CD4-positive, alpha-beta T cell treated with Interleukin-1 beta for 1 hour (primary cell): ENCODE results near the gene MAGEA9.
"Not testable (repeated sequence)": the region's sequence is repeated elsewhere in the genome, so short reads cannot be mapped to it uniquely, and the experiment has no call there.

Source experiments
- DNase-seq, 2 donors: peaks; one replicate each; pipeline ENCODE4 v3.0.0-alpha.2; 2020 to 2022

MAGEA9 gene, protein sequence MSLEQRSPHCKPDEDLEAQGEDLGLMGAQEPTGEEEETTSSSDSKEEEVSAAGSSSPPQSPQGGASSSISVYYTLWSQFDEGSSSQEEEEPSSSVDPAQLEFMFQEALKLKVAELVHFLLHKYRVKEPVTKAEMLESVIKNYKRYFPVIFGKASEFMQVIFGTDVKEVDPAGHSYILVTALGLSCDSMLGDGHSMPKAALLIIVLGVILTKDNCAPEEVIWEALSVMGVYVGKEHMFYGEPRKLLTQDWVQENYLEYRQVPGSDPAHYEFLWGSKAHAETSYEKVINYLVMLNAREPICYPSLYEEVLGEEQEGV

DNA sequence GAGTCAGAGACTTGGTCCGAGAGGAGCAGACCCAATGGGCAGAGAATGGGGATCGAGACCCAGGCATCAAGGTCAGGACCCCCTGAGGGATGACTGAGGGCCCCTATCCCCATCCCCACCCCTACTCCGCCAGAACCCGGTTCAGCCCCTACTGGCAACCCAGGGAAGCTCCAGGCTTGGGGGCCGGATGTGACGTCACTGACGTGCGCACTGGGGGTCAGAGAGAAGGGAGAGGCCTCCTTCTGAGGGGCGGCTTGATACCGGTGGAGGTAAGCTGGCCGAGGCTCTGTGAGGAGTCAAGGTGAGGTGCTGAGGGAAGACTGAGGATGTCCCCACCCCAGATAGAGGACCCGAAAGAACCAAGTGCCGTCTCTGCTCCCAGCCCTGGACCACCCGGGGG is at the start of gene MAGEA9:
TSS of gene MAGEA9 (plus strand) at position 204 of the 400 bp plus-strand sequence. CDS start 4,281 bp downstream, outside the sequence.
- DNase-seq = not testable (repeated sequence)

DNA sequence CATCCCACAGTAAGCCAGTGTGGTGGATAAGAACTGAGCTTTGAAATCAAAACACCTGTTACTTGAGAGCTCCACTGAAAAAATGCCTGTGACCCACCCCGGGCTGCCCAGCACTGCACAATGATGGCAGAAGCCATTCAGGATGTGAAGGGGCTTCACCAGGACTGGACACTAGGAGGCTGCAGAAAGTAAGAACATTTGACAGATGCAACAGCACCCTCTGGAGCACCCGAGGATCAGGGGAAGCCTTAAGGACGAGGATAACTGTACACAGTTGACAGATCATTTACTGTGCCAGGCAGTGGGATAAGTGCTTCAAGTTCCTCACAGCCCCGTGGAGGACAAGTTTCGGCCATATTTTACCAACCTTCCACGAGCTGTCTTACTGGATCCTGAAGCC is 39.5 kb upstream of the MAGEA9 start:
- DNase-seq = not testable (repeated sequence)

DNA sequence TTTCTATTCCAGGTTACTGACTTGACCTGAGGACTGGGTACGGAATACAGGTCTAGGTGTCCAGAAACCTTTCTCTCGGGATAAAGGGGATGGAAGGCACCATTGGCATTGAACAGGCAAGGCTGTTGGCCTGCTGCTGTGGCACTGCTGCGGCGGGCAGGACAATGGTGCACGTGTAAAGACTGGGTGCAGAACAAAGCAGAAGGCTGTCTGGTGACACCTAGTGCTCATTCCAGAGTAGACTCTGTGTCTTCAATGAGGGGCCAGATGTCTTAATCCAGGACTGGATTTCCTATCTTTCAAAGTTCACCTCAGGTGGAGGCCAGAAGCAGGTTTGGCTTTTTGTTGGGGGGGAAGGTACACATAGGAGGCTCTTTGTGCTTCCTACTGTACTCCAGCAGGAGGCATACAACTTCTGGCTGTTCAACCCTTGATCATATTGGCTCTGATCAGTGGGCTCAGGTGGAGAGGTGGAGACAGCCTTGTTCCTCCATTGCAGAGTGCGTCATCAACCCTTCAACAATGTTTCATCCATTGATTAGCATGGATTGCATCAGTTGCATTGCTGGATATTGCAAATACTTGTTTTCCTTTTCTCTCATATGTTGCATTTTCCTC is 35.2 kb upstream of the MAGEA9 start:
- not testable (repeated sequence) for DNase-seq

DNA sequence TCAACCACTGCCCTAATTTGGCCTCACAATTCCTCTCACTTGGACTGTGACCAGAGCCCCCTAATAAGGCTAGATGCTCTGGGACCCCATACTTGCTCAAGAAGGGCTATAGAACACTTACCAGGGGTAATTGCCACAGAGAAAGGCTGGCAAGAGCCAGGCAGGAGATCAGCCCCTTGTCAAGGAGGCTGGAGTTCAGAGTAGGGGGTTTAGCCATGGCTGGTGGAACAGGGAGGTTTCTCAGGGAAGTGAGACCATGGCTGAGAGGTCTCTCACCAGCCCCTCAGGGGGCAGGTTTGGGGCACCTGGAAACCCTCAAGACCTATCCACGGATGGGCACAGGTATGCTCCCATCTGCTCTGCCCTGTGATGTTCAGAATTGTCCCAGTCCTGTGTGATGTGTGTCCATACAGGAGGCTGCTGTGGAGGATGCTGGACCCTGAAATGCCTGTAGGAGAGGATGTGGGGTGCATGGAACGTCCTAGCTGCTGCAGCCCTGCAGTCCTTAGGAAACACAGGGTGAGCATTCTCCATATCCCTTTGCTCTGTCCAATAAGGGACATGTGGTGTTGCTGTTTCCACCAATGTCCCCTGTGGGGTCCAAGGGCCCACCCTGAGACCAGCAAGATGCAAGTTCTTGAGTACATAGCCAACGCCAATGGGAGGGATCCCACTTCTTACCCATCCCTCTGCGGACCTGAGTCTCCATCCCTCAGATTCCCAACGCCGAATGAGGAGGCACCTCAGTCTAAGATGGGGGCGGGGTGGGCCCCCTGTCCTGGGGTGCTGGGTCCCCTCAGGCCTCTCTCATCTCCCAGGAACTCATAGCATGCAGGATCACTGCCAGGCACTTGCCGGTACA is 24.3 kb upstream of the MAGEA9 start:
- no peak for DNase-seq

DNA sequence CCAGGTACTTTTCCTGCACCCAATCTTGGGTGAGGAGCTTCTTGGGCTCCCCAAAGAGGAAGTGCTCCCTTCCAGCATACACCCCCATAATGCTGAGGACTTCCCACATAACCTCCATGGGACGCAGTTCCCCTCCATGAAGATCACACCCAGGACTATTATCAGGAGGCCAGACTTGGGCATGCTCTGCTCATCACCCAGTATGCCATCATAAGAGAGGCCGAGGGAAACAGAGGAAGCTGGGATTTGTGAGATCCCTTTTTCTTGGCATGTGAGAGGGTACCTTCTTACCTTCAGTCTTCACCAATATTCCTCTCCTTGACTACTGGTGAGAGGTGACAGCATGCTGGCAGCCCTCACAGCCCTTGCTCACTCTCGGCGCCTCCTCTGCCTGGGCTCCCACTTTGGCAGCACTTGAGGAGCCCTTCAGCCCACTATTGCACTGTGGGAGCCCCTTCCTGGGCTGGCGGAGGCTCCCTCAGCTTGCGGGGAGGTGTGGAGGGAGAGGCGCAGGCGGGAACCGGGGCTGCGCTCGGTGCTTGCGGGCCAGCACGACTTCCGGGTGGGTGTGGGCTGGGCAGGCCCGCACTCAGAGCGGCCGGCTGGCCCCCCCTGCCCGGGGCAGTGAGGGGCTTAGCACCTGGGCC is 23.5 kb upstream of the MAGEA9 start:
- DNase-seq = no peak

DNA sequence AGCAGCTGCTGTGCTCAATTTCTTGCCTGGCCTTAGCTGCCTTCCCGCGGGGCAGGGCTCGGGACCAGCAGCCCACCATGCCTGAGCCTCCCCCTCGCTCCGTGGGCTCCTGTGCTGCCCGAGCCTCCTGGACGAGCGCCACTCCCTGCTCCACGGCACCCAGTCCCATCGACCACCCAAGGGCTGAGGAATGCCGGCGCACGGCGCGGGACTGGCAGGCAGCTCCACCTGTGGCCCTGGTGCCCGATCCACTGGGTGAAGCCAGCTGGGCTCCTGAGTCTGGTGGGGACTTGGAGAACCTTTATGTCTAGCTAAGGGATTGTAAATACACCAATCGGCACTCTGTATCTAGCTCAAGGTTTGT is 23.0 kb upstream of the MAGEA9 start:
- DNase-seq = not testable (repeated sequence)

DNA sequence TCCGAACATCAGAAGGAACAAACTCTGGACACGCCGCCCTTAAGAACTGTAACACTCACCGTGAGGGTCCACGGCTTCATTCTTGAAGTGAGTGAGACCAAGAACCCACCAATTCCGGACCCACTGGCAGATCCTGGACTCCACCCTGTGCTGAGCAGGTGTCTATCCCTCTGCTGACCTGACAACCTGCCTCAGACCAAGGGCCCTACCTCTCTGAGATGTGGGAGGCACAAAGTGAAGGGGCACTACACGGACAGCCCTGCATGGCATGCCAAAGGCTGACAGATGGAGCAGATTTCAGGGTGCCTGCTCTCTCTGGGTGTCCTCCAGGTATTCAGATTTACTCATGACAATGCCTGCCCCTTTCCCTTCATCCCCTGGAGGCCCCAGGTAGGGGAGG is 21.9 kb upstream of the MAGEA9 start:
- DNase-seq = no peak

DNA sequence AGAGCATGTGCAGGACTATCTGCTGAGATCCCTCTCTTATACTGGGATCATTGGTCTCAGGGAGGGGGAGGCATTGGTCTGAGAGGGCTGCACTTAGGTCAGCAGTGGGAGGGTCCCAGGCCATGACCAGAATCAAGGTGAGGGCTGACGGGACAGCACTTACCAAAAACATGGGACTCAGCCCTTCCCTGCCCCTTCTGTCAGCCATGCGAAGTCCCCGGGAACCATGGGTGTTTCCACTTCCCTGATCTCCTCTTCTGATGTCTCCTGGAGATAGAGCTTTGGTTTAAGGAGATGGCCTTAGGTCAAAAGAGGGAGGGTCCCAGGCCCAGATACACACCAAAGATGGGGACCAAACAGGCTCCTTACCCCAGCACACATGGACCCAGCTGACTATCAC is 20.8 kb upstream of the MAGEA9 start:
- DNase-seq = no peak

DNA sequence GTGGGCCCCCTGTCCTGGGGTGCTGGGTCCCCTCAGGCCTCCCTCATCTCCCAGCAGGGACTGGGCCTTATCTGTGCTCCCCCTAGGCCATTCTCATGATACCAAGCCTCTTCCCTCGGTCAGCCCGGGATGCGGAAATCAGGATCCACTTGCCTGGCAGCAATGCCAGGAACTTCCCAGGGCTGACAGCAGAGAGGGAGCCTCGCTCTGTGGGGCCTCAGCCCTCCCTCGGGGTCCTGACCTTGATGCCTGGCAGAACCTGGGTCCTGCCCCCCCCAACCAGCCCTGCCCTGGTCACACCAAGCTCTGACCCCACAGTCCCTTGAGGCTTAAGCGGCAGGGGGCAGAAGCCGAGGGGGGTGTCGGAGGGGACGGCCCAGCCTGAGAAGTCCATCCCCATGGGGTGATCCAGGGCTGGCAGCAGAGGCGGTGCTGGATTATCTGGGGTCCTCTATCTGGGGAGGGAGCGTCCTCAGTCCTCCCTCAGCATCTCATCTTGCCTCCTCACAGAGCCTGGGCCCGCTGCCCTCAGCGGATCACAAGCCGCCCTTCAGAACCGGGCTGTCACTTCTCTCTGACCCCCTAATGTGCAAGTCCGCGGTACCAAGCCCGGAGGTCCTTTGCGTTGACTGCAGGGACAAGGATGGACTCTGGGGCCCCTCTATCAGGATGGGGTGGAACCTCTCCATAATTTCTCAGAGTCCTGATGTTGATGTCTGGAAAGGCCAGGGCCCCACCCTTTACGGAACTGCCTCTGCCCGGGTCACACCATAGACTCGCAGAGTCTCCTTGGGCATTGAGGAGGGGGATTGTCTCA is 19.7 kb upstream of the MAGEA9 start:
- DNase-seq = not testable (repeated sequence)

DNA sequence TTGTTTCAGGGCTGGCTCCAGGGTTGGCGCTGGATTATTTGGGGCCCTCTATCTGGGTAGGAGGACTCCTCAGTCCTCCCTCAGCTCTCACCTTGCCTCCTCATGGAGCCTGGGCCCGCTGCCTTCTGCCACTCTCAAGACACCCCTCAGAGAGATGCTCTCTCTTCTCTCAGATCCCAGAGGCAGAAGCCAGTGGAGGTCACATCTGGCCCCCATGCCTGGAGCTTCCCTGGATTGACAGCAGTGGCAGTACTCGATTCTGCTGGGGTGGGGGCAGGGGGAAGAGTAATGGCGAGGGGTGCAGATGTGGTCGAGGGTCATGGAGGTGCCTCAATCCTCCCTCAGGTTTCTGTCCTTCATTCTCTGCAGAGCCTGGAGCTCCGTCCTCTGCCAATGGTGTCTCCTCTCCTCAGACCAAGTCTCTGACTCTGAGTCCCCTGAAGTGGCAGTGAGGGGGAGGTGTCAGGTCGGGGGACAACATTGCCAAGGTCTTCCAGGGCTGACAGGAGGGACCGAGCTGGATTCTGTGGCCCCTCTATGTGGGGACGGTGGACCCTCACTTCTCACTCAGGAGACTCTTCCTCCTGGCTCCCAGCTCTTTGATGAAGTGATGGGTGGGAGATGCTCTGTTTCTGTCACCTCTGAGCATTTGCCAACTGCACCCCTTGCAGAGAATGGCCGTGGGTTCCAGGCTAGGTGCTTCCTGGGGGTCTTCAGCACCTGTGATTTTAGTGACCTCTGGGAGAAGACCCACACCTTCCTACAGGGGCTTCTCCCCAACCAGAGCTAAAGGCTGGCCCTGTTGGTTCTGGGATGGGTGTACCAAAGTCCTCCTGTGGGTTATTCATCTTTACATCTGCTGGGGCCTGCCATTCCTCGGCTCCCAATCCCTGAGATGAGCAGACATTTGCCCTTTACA is 18.8 kb upstream of the MAGEA9 start:
- no peak for DNase-seq

DNA sequence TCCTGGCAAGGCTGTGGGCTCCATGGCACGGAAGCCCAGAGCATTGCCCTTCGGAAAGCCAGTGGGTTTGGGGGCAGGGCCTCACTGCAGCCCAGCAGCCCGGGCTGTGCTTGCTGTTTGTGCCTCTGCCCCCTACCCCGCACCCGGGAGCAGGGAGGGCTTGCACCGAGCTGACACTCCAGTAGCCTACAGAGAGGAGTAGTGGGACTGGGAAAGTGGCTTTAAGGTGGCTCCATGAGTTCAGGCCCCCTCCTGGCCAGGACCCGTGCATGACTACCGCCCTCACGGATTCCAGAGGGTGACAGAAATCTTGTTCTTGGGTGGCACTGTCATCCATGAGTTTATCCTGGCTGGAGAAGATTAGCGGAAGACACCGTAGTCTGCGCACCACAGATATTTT is 11.4 kb upstream of the MAGEA9 start:
- DNase-seq = not testable (repeated sequence)

DNA sequence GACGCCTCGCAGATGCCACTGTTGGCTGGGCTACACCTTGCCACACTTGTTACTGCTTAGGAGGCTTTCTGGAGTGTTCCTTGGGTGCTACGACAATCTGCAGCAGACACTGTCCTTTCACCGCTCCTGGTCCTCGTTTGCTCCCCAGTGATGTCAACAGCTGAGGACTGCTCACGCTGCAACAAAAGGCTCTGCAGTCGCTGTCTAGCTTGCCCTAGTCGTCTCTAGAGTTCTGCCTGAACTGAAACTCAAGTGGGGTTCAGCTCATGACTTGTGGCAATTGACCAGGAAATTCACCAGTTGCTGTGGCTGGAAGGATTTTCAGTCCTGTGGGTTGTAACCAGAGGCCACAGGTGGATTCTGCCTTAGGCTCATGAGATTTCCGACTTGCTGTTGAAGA is 8.7 kb upstream of the MAGEA9 start:
- not testable (repeated sequence) for DNase-seq

DNA sequence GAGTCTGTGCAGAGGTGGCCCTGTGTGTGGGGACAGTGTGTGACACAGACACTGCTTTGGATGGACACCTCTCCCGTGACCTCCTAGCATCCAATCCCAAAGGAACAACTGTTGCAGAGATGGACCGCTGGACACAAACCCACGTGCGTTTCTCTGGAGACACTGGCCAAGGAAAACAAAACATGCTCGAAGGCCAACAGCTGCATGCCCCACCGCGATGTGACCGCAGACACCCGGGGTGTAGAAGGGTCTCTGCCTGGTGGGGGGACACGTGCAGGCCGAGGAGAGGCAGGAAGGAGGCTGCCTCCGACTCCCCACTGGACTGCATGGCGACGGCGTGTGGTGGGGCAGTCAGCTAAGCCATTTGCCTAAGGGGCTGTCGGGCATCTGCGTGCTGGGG is 8.0 kb upstream of the MAGEA9 start, which contains the start of gene HSFX1:
TSS of gene HSFX1 (plus strand) at position 301 of the 400 bp plus-strand sequence. CDS start 614 bp downstream, outside the sequence.
- DNase-seq = not testable (repeated sequence)

DNA sequence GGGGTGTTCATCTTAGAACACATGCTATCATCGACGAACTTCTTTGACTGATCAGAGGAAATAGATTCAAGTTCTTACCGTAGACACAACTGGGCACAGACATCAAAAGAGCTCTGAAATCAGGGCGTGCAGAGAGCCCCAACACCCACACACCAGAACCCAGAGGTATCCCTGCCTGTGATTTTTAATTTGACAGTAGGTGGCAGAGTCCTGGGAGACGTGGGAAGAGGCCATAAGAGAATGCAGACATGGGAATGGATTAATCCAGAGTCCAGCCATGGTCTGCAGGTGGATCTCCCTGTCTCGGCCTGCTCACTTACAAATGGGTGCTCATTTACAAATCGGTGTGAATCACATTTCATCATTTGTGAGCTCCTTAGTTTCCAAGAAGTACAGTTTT is 3.7 kb upstream of the MAGEA9 start:
- DNase-seq = not testable (repeated sequence)

DNA sequence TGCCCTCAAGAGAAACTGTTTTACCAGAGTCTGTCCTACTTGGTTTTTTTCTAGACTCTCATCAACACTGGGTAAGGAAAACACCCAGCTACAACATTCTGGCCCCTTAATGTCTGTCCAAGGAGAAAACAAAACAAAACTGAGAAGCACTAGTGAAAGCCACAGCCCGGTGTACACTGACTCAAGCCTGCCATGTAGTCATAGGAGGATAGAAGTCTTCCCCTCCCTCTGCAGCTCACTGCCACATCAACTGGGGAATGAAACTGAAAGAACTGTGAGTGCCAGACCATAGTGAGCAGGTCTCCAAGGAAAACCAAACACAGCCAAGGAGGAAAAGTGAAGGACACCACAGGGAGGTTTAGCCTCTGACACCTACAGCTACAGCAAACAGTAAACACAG is 13.8 kb downstream of the MAGEA9 start:
- not testable (repeated sequence) for DNase-seq

DNA sequence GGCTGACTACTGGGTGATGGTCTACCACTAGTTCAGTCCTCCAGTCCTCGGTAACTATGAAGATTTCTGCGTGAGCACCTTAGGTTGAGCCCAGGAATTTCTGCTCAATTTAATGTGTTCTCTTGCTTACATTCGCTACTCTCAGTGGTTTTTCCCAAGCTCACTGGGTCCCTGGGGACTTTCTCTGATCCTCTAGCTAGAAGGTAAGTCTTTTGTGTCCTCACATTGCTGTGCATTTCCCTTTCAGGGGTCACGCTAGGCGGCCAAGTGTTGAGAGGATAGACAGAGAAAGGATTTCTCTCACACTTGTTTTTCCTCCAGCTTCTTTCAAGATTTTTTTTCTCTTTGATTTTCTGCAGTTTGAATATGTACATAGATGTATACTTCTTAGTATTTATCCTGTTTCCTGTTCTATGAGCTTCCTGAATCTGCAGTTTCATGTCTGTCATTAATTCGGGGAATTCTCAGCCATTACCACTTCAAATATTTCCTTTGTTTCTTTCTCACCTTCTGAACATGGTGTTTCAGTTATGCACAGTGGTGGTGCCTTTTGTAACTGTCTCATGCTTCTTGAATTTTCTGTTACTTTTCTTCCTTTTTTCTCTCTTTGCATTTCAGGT is 17.5 kb downstream of the MAGEA9 start:
- DNase-seq = no peak

DNA sequence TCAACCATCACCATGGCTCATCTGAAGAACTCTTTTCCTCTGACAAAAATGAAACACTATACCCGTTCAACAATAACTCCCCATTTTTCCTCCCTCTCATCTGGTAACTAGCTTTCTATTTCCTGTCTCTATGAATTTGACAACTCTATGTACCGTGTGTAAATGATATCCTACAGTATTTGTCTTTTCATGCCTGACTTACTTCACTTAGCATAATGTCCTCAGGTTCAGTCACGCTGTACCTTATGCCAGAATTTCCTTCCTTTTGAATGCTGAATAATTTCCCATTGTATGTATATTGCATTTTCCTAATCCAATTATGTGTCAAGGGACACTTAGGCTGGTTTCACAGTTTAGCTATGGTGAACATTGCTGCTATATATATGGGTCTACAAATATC is 18.2 kb downstream of the MAGEA9 start:
- DNase-seq = no peak

DNA sequence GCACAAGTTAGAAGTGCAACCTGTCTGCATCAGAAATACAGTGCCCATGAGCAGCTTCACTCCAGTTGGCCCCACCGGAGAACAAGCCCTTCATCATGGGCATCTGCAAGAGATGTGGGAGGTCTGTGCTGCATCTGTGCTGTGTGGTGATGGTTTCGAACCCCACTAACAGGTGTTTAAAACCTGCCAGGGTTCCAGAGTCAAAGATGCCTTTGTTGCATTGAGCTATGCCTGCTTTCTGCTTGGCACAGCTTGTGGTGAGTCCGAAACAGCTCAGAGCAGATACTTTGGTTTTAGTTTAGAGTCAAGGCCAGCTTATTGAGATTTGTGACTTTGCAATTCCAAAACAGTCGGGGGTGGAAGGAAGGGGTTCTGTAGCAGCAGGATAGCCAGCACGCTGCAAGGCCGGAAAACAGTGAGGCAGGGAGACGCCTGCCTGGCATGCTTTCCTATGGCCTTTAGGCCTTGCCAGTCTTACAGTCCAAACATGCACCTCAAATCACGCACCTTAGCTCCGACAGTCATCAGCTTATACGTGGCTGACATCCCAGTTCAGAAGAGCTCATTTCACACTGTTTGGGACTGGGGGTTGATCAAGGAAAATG is 21.8 kb downstream of the MAGEA9 start:
- no peak for DNase-seq

DNA sequence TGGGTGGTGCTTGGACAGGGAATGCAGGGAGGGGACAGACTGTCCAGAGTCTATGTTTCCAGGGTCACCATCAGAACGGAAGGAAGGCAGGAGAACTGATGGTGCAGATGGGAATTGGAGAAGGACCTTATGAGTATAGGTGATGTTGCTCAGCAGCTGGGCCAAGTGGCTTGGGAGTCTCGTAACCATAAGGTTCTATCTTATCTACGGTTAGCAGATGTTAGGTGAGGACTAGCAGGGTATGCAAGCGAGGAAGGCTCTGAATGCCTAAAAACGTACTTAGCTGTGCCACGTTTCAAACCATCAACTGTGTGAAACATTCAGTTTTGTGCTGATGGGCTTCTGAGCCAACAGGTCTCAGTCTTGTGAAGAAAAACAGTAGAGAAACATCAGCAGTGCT is 22.4 kb downstream of the MAGEA9 start:
- DNase-seq = no peak
